SK-N-SH (cell line): ENCODE data around the gene TESMIN. TPM values are rescaled to one million over a fixed set of nuclear protein-coding genes. Genes with fewer than 3 reads are reported as not detected.

Experiments
- CTCF ChIA-PET: fragments of 300-600, 350-600 bp; formaldehyde crosslinking; extraction: SDS; loops from one replicate; lab custom pipeline; 2021; lab: Yijun Ruan, JAX
- POLR2A ChIA-PET: fragments of 350-600 bp; sonication (Branson Sonifier 250); formaldehyde crosslinking; extraction: SDS; loops from one replicate; lab custom pipeline; 2020; ENCODE audit warnings: antibody characterized with exemption, inconsistent platforms; lab: Yijun Ruan, JAX
- DNase-seq: peaks from one replicate; pipeline ENCODE4 v3.0.0; 2012
- H2AFZ ChIP-seq: fragments of 200-600 bp; sonication (generic); 2 replicates; pipeline ENCODE4 v1.8.1; 2016; ENCODE audit warnings: antibody characterized with exemption, mild to moderate bottlenecking, low read depth
- H3F3A ChIP-seq: fragments of 200-600 bp; sonication (generic); replicated peaks from 2 replicates; pipeline ENCODE3; 2016; ENCODE audit warnings: antibody characterized with exemption, mild to moderate bottlenecking; ENCODE audit not compliant: insufficient read depth
- H3K27ac ChIP-seq, 2 experiments: fragments of 200-500 bp in 1 of 2; fragments of 200-600 bp in 1 of 2; sonication (Bioruptor generic) in 1 of 2; sonication (generic), shearing (Covaris generic) in 1 of 2; 2 replicates each; pipeline versions ENCODE4 v1.5.1 to v1.6.1; 2014 to 2016; ENCODE audit warnings: low read depth in 2 of 2, inconsistent platforms in 1 of 2, low read length in 1 of 2, mild to moderate bottlenecking in 1 of 2, mixed read lengths in 1 of 2
- H3K27me3 ChIP-seq: fragments of 200-600 bp; sonication (generic), shearing (Covaris generic); 2 replicates; pipeline ENCODE4 v1.6.1; 2016; ENCODE audit warnings: mixed run types; ENCODE audit not compliant: insufficient read depth
- H3K36me3 ChIP-seq, 2 experiments: fragments of 200-500 bp in 1 of 2; fragments of 200-600 bp in 1 of 2; sonication (Bioruptor generic) in 1 of 2; sonication (generic) in 1 of 2; replicated peaks in 1 of 2; 2 replicates each; pipeline versions ENCODE3 to v1.5.1; 2014 to 2016; ENCODE audit warnings: low read length in 1 of 2, mild to moderate bottlenecking in 1 of 2; ENCODE audit not compliant: insufficient read depth in 2 of 2, control insufficient read depth in 1 of 2
- H3K4me1 ChIP-seq, 2 experiments: fragments of 200-500 bp in 1 of 2; fragments of 200-600 bp in 1 of 2; sonication (Bioruptor generic) in 1 of 2; sonication (generic), shearing (Covaris generic) in 1 of 2; 2 replicates each; pipeline versions ENCODE4 v1.5.1 to v1.6.1; 2014 to 2016; ENCODE audit warnings: low read depth in 1 of 2, low read length in 1 of 2, mixed run types in 1 of 2; ENCODE audit not compliant: insufficient read depth in 2 of 2, control insufficient read depth in 1 of 2
- H3K4me2 ChIP-seq: fragments of 200-600 bp; sonication (generic), shearing (Covaris generic); 2 replicates; pipeline ENCODE4 v1.6.1; 2017; ENCODE audit warnings: mixed run types
- H3K4me3 ChIP-seq, 2 experiments: fragments of 200-500 bp in 1 of 2; fragments of 200-600 bp in 1 of 2; sonication (Bioruptor generic) in 1 of 2; sonication (generic), shearing (Covaris generic) in 1 of 2; 2 replicates each; pipeline versions ENCODE4 v1.5.1 to v1.8.1; 2014 to 2016; ENCODE audit warnings: low read depth in 2 of 2, inconsistent platforms in 1 of 2, low read length in 1 of 2, mild to moderate bottlenecking in 1 of 2, mixed read lengths in 1 of 2, moderate library complexity in 1 of 2
- H3K79me2 ChIP-seq: fragments of 200-600 bp; sonication (generic); 2 replicates; pipeline ENCODE4 v1.8.1; 2017; ENCODE audit warnings: mild to moderate bottlenecking; ENCODE audit not compliant: insufficient read depth
- H3K9ac ChIP-seq: fragments of 200-600 bp; sonication (generic); 2 replicates; pipeline ENCODE4 v1.6.1; 2017; ENCODE audit warnings: mixed run types
- H3K9me2 ChIP-seq: fragments of 200-600 bp; sonication (generic); 2 replicates; pipeline ENCODE4 v1.6.1; 2017; ENCODE audit warnings: mixed run types
- H3K9me3 ChIP-seq: fragments of 200-600 bp; sonication (generic); 2 replicates; pipeline ENCODE4 v1.6.1; 2017; ENCODE audit warnings: mixed run types, mild to moderate bottlenecking, moderate library complexity
- H4K20me1 ChIP-seq: fragments of 200-600 bp; sonication (generic); 2 replicates; pipeline ENCODE4 v1.6.1; 2017; ENCODE audit warnings: mild to moderate bottlenecking, mixed run types; ENCODE audit not compliant: insufficient read depth
- ELF1 ChIP-seq: IDR thresholded peaks from 2 replicates; pipeline ENCODE4 v1.4.0; 2012
- FOSL2 ChIP-seq: IDR thresholded peaks from 2 replicates; pipeline ENCODE4 v1.4.0; 2012; ENCODE audit warnings: low read depth, mild to moderate bottlenecking, moderate library complexity, borderline replicate concordance
- FOXJ3 ChIP-seq: sonication (generic); formaldehyde crosslinking; IDR thresholded peaks from 2 replicates; pipeline ENCODE4 v1.5.1; 2020; ENCODE audit warnings: mild to moderate bottlenecking, missing genetic modification reagents
- GABPA ChIP-seq: IDR thresholded peaks from 2 replicates; pipeline ENCODE4 v1.4.0; 2012; ENCODE audit warnings: low read depth, mild to moderate bottlenecking
- GATA2 ChIP-seq: sonication (generic); formaldehyde crosslinking; IDR thresholded peaks from 2 replicates; pipeline ENCODE4 v1.5.0; 2020; ENCODE audit warnings: mild to moderate bottlenecking, missing genetic modification reagents
- MXI1 ChIP-seq: IDR thresholded peaks from 2 replicates; pipeline ENCODE4 v1.6.1; 2012; ENCODE audit warnings: mild to moderate bottlenecking, low read depth, low read length, improper control_type of control experiment
- NFIC ChIP-seq: IDR thresholded peaks from 2 replicates; pipeline ENCODE4 v1.4.0; 2012; ENCODE audit warnings: borderline replicate concordance
- RFX5 ChIP-seq: IDR thresholded peaks from 2 replicates; pipeline ENCODE4 v1.6.1; 2012; ENCODE audit warnings: mild to moderate bottlenecking, improper control_type of control experiment, low read length
- RXRA ChIP-seq: IDR thresholded peaks from 2 replicates; pipeline ENCODE4 v1.4.0; 2012; ENCODE audit warnings: low read depth, mild to moderate bottlenecking, borderline replicate concordance
- SIN3A ChIP-seq: IDR thresholded peaks from 2 replicates; pipeline ENCODE4 v1.6.1; 2012; ENCODE audit warnings: low read depth, mild to moderate bottlenecking, low read length, moderate library complexity, borderline replicate concordance
- TAF1 ChIP-seq: IDR thresholded peaks from 2 replicates; pipeline ENCODE4 v1.6.1; 2012; ENCODE audit warnings: low read depth, mild to moderate bottlenecking, low read length, moderate library complexity, borderline replicate concordance
- TCF12 ChIP-seq: IDR thresholded peaks from 2 replicates; pipeline ENCODE4 v1.4.0; 2012
- TEAD4 ChIP-seq: IDR thresholded peaks from 2 replicates; pipeline ENCODE4 v1.4.0; 2012; ENCODE audit warnings: mild to moderate bottlenecking, borderline replicate concordance; ENCODE audit not compliant: insufficient read depth
- YY1 ChIP-seq: IDR thresholded peaks from 2 replicates; pipeline ENCODE4 v1.4.0; 2012; ENCODE audit warnings: low read depth, mild to moderate bottlenecking
- WGBS: methylation state at CpG from one replicate; pipeline ENCODE4 v1.1.6; 2017; ENCODE audit warnings: low lambda C conversion rate; 5-methylcytosine and 5-hydroxymethylcytosine counted together
- polyA plus RNA-seq, 3 experiments: library from polyadenylated mRNA; depleted of rRNA; stranded (reverse); fragments of >200 nt; gene quantifications; 2 replicates each; pipeline ENCODE4 v1.2.3, GENCODE V29; 2012
- TF ChIP-seq, protein P1 (sequence below): IDR thresholded peaks from 2 replicates; pipeline ENCODE4; 2012
- TF ChIP-seq, protein P2 (sequence below): IDR thresholded peaks from 2 replicates; pipeline ENCODE4 v1.4.0; 2012; ENCODE audit warnings: low read depth, borderline replicate concordance
- TF ChIP-seq, protein P3 (sequence below): fragments of 150-350 bp; IDR thresholded peaks from 2 replicates; pipeline ENCODE4 v1.6.1; 2016; ENCODE audit warnings: mild to moderate bottlenecking, low read depth, low read length
- TF ChIP-seq, protein P4 (sequence below): fragments of 150-350 bp; IDR thresholded peaks from 2 replicates; pipeline ENCODE4 v1.6.1; 2017; ENCODE audit warnings: antibody characterized with exemption, low read length, low read depth, borderline replicate concordance

The TESMIN gene
- polyA plus RNA-seq, 1 of the 3 experiments (the other 2 are of a cell fraction), result 3.5 TPM

DNA sequence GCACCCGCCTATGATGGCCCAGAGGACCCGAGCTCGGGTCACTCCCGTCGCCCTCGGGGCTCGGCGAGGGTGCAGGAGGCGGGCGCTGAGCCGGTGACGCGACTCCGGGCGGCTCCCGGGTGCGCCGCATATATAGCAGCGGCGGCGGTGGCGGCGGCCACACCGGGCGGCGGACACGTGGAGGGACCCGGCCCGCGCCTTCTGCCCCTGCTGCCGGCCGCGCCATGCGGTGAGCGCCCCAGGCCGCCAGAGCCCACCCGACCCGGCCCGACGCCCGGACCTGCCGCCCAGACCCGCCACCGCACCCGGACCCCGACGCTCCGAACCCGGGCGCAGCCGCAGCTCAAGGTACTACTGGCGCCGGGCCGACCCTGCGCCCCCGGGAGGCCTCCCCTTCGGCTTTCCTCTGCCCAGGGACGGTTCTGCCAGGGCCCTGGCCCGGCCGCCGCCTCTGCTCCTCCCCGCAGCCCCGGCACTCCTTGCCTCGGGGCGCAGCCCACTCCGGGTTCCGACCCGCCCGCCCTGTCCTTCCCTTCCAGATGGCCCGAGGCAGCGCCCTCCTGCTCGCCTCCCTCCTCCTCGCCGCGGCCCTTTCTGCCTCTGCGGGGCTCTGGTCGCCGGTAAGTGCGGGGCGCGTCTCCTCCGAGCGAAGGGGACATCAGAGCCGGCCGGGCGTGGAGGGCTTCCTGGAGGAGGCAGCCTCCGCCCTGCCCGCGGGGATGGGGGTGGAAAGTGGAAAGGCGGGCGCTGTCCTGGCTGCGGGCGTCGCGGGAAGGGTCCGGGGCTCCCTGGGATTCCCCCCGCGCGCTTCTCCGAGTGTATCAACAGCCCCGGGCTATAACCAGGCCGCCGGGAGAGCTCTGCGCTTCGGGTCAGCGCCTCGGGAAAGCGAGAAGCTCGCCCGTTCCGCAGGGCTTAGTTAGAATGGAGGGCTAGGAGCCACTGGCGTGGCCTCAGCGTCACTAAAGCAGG is 66.6 kb downstream of the TESMIN start, which contains the start of gene GAL:
Gene GAL, plus strand, starts transcription at position 160 of the 972 bp plus-strand sequence. Its CDS starts 380 bp downstream, at position 540.
- no peaks in the 10 kb centered on the region for H3K9me3 ChIP-seq
- DNase-seq, result peak; percentile 91
- no peaks in the 10 kb centered on the region for H3K36me3 ChIP-seq
- H4K20me1 ChIP-seq, result no peaks in the 10 kb centered on the region
- H3F3A ChIP-seq, result no peaks in the 10 kb centered on the region
- H3K9me2 ChIP-seq, result no peaks in the 10 kb centered on the region
- H3K79me2 ChIP-seq, result no peaks in the 10 kb centered on the region
- TF ChIP-seq MXI1, result peak; percentile 52; the same call in 1 of the 2 replicates
- TF ChIP-seq GATA2 (CRISPR knock-in tag), result peak; percentile 23; the same call in 1 of the 2 replicates
- TF ChIP-seq FOSL2, result no peak
- ChIA-PET CTCF (interaction anchor here (0.7 to 0.8 kb wide), 3 partner anchors 11 to 35 kb away, joined by 3 read pairs; no protein-coding TSS in a partner anchor), POLR2A (interaction anchor here (1.2 kb wide), 1 partner anchor 206 kb away, joined by 3 read pairs; no protein-coding TSS in a partner anchor)
- H3K9ac ChIP-seq, result no peak within 1 kb of the TSS
- 42% methylated on average over 29 of the region's 113 CpGs for WGBS
- H3K4me2 ChIP-seq, result peak within 1 kb of the TSS; percentile 65; the same call in 1 of the 2 replicates
- H3K4me3 ChIP-seq, result peak within 1 kb of the TSS in 1 of 2 experiments; percentile 43; a peak in 2 of 4 replicates
- no peak within 1 kb of the TSS for H2AFZ ChIP-seq
- peaks cover 39% of the 10 kb centered on the region for H3K27me3 ChIP-seq
- peaks cover 0 to 37% of the 10 kb centered on the region in 2 experiments; a peak in 1 of 4 replicates for H3K4me1 ChIP-seq
- peak within 1 kb of the TSS in 1 of 2 experiments; percentile 58; a peak in 1 of 4 replicates for H3K27ac ChIP-seq

DNA sequence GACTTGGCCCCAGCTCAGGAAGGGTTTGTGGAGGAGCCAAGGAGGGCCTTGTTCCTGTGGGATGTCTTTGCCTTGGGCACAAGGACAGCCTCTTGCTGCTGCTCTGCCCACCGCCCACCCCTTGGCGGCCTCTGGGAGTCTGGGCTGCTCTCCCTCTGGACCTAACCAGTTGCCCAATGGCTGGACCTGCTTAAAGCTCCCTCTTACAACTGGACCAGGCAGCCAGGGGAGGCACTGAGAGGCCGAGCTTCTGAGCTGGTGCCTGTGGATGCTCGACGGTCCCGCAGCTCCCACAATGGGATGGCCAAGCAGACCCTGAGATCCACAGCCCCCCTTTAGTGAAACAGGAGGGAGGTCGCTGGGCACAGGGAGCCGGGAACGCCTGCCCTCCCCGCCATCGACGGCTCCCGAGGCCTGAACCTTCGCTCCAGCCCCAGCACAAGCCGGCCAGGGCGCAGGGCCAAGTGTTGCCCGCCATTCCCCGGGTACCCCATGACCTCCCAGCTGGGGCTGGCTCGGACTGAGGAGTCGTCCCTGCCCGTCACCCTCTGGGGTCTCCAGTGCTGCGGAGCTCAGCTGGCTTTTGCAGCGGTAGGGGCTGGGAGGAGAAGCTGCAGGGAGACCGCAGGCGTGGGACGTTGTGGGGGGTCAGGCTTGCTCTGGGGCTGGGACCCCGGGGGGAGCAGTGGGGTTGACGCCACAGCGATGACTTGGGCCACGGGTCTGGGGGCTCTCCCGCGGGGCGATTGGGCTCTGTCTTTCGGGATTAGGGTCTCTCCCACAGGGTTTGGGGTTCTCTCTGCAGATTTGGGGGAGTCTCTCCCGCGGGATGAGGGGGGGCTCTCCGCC is 67.6 kb downstream of the TESMIN start:
- Histone ChIP-seq H3K27me3 (peaks cover 39% of the 10 kb centered on the region), H3K9ac (no peak overlapping the region), H3K9me2 (no peaks in the 10 kb centered on the region), H3F3A (no peaks in the 10 kb centered on the region), H4K20me1 (no peaks in the 10 kb centered on the region), H3K9me3 (no peaks in the 10 kb centered on the region), H3K36me3 (no peaks in the 10 kb centered on the region), H3K4me3 (peak overlapping the region in 1 of 2 experiments; percentile 43; a peak in 1 of 4 replicates), H3K4me1 (peaks cover 0 to 36% of the 10 kb centered on the region in 2 experiments; a peak in 1 of 4 replicates), H3K4me2 (peak overlapping the region; percentile 65; the same call in 1 of the 2 replicates), H3K27ac (no peak overlapping the region; a peak in 1 of 4 replicates), H2AFZ (no peak overlapping the region), H3K79me2 (no peaks in the 10 kb centered on the region)
- no peak for DNase-seq
- ChIA-PET POLR2A (interaction anchor here (1.2 kb wide), 1 partner anchor 206 kb away, joined by 3 read pairs; no protein-coding TSS in a partner anchor), CTCF (interaction anchor here (0.7 kb wide), 1 partner anchor 34 kb away, joined by 3 read pairs; no protein-coding TSS in a partner anchor)
- 90% methylated on average over 9 of the region's 37 CpGs for WGBS
- TF ChIP-seq ELF1, result no peak
- TF ChIP-seq RFX5, result no peak
- TF ChIP-seq, protein P1, sequence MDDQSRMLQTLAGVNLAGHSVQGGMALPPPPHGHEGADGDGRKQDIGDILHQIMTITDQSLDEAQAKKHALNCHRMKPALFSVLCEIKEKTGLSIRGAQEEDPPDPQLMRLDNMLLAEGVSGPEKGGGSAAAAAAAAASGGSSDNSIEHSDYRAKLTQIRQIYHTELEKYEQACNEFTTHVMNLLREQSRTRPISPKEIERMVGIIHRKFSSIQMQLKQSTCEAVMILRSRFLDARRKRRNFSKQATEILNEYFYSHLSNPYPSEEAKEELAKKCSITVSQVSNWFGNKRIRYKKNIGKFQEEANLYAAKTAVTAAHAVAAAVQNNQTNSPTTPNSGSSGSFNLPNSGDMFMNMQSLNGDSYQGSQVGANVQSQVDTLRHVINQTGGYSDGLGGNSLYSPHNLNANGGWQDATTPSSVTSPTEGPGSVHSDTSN, result no peak
- TF ChIP-seq GATA2 (CRISPR knock-in tag), result no peak
- TF ChIP-seq MXI1, result no peak
- TF ChIP-seq YY1, result no peak
- no peak for TF ChIP-seq FOXJ3 (CRISPR knock-in tag)
- no peak for TF ChIP-seq NFIC
- TF ChIP-seq, protein P2, sequence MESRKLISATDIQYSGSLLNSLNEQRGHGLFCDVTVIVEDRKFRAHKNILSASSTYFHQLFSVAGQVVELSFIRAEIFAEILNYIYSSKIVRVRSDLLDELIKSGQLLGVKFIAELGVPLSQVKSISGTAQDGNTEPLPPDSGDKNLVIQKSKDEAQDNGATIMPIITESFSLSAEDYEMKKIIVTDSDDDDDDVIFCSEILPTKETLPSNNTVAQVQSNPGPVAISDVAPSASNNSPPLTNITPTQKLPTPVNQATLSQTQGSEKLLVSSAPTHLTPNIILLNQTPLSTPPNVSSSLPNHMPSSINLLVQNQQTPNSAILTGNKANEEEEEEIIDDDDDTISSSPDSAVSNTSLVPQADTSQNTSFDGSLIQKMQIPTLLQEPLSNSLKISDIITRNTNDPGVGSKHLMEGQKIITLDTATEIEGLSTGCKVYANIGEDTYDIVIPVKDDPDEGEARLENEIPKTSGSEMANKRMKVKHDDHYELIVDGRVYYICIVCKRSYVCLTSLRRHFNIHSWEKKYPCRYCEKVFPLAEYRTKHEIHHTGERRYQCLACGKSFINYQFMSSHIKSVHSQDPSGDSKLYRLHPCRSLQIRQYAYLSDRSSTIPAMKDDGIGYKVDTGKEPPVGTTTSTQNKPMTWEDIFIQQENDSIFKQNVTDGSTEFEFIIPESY, result no peak
- TF ChIP-seq GABPA, result no peak
- TF ChIP-seq TAF1, result no peak
- TF ChIP-seq TCF12, result no peak
- no peak for TF ChIP-seq TEAD4
- TF ChIP-seq, protein P3, sequence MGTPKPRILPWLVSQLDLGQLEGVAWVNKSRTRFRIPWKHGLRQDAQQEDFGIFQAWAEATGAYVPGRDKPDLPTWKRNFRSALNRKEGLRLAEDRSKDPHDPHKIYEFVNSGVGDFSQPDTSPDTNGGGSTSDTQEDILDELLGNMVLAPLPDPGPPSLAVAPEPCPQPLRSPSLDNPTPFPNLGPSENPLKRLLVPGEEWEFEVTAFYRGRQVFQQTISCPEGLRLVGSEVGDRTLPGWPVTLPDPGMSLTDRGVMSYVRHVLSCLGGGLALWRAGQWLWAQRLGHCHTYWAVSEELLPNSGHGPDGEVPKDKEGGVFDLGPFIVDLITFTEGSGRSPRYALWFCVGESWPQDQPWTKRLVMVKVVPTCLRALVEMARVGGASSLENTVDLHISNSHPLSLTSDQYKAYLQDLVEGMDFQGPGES, result no peak
- TF ChIP-seq RXRA, result no peak
- TF ChIP-seq, protein P4, sequence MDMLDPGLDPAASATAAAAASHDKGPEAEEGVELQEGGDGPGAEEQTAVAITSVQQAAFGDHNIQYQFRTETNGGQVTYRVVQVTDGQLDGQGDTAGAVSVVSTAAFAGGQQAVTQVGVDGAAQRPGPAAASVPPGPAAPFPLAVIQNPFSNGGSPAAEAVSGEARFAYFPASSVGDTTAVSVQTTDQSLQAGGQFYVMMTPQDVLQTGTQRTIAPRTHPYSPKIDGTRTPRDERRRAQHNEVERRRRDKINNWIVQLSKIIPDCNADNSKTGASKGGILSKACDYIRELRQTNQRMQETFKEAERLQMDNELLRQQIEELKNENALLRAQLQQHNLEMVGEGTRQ, result no peak
- TF ChIP-seq SIN3A, result no peak
